ENCODE data around the gene EOMES. TPM values are rescaled to one million over a fixed set of nuclear protein-coding genes. Genes with fewer than 3 reads are reported as not detected.

The EOMES gene
- total and polyA plus RNA-seq, 2 of the 8 experiments (the other 6 are each of a cell fraction or from before 2014, with no cell fraction given), result 0.09 to 0.47 TPM

DNA sequence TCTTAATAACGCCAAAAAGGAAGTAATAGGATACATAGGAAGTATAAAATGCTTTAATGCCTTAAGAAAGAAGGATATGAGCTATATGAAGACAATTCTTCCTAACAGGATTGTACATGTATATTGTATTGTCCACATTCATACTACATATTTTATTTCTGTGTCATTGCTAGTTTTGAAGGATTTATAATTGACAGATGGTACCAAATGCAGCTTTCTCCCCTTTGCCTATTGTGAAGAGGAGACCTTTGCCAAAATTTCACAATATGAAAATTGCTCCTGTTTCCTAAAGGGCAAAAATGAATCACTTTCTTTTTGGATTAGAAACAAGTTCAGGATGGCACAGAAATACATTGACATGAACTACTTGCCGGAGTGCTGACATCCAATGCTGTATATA is 34.8 kb upstream of the EOMES start:
- H2BK20ac ChIP-seq (ENCODE audit: low read length), result no peak overlapping the region
- no peak overlapping the region for H3K18ac ChIP-seq (ENCODE audit: extremely low read depth, low read length)
- no peak overlapping the region for H3K4me2 ChIP-seq (ENCODE audit: insufficient read depth in 1 of 2, low read depth in 2 of 2, low read length in 2 of 2)
- H3K27ac ChIP-seq (ENCODE audit: low read depth, low read length), result no peak overlapping the region
- H4K8ac ChIP-seq (ENCODE audit: extremely low read depth, insufficient read depth, low read length), result no peak overlapping the region
- no peaks in the 10 kb centered on the region for H4K20me1 ChIP-seq (replicated peaks in 1 of 2; ENCODE audit: control insufficient read depth in 1 of 2, insufficient read depth in 2 of 2, low read length in 2 of 2)
- no peak overlapping the region for H4K91ac ChIP-seq (replicated peaks; ENCODE audit: insufficient read length, low read length)
- H2AK5ac ChIP-seq (ENCODE audit: low read depth, low read length), result no peak overlapping the region
- no peak overlapping the region for H2AFZ ChIP-seq (ENCODE audit: low read length)
- H2BK120ac ChIP-seq (replicated peaks; ENCODE audit: low read depth, low read length), result no peak overlapping the region
- peak overlapping the region in 1 of 4 experiments; percentile 34; a peak in 1 of 7 replicates for H3K9ac ChIP-seq (replicated peaks in 1 of 4; ENCODE audit: extremely low read depth in 1 of 4, low read depth in 3 of 4, low read length in 3 of 4)
- no peaks in the 10 kb centered on the region for H3K79me1 ChIP-seq (ENCODE audit: low read depth, low read length)
- H3K36me3 ChIP-seq (ENCODE audit: control insufficient read depth in 2 of 4, insufficient read depth in 4 of 4, low read length in 3 of 4), result no peaks in the 10 kb centered on the region
- no peak overlapping the region for H4K5ac ChIP-seq (ENCODE audit: insufficient read length, low read depth, low read length)
- WGBS, 2 experiments (ENCODE audit: extremely low coverage in 1 of 2, insufficient coverage in 1 of 2, insufficient read length in 1 of 2, insufficient replicate concordance in 2 of 2, low coverage in 1 of 2, low lambda C conversion rate in 2 of 2, missing lambda C conversion rate in 1 of 2), result 91% methylated on average over 2 of the region's 2 CpGs; no CpG with 5 or more reads in 1 of the 2 experiments
- no peak overlapping the region for H2BK12ac ChIP-seq (ENCODE audit: low read depth, low read length)
- no peak overlapping the region for H2BK5ac ChIP-seq (ENCODE audit: low read depth, low read length)
- no peaks in the 10 kb centered on the region for H3K9me3 ChIP-seq (ENCODE audit: insufficient read depth in 2 of 2, low read depth in 1 of 2, low read length in 1 of 2)
- H3K27me3 ChIP-seq (replicated peaks in 1 of 4; ENCODE audit: control insufficient read depth in 3 of 4, extremely low read depth in 1 of 4, insufficient read depth in 3 of 4, low read length in 3 of 4), result no peaks in the 10 kb centered on the region; a peak in 1 of 7 replicates
- no peak overlapping the region for H3K56ac ChIP-seq (replicated peaks; ENCODE audit: insufficient read length, low read depth, low read length)
- H2BK15ac ChIP-seq (ENCODE audit: low read length), result no peak overlapping the region
- TF ChIP-seq KDM1A (IDR thresholded peaks at IDR 0.05; ENCODE audit: borderline replicate concordance, low read length) (no peak), CHD1 (IDR thresholded peaks at IDR 0.05; ENCODE audit: low read depth, low read length) (no peak), CBX5 (IDR thresholded peaks at IDR 0.05; ENCODE audit: low read depth, low read length) (no peak), BCL11A (IDR thresholded peaks at IDR 0.05; ENCODE audit: low read depth in 2 of 2, low read length in 2 of 2) (no peak), CEBPB (IDR thresholded peaks at IDR 0.05; ENCODE audit: low read depth, low read length) (no peak), ZNF274 (IDR thresholded peaks at IDR 0.05; ENCODE audit: borderline replicate concordance, extremely low read depth, low read length) (no peak), FOSL1 (IDR thresholded peaks at IDR 0.05; ENCODE audit: insufficient read depth, low read depth, low read length) (no peak), MAFK (IDR thresholded peaks at IDR 0.05; ENCODE audit: low read depth, low read length) (no peak), RAD21 (IDR thresholded peaks at IDR 0.05 in 1 of 2, conservative IDR thresholded peaks at IDR 0.05 in 1 of 2; ENCODE audit: low read depth in 2 of 2, low read length in 2 of 2) (no peak)
- TF ChIP-seq, protein P1, sequence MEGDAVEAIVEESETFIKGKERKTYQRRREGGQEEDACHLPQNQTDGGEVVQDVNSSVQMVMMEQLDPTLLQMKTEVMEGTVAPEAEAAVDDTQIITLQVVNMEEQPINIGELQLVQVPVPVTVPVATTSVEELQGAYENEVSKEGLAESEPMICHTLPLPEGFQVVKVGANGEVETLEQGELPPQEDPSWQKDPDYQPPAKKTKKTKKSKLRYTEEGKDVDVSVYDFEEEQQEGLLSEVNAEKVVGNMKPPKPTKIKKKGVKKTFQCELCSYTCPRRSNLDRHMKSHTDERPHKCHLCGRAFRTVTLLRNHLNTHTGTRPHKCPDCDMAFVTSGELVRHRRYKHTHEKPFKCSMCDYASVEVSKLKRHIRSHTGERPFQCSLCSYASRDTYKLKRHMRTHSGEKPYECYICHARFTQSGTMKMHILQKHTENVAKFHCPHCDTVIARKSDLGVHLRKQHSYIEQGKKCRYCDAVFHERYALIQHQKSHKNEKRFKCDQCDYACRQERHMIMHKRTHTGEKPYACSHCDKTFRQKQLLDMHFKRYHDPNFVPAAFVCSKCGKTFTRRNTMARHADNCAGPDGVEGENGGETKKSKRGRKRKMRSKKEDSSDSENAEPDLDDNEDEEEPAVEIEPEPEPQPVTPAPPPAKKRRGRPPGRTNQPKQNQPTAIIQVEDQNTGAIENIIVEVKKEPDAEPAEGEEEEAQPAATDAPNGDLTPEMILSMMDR (IDR thresholded peaks at IDR 0.05; ENCODE audit: control extremely low read depth in 1 of 3, insufficient read depth in 1 of 3, low read depth in 1 of 3, low read length in 3 of 3), result no peak
- TF ChIP-seq, protein P2, sequence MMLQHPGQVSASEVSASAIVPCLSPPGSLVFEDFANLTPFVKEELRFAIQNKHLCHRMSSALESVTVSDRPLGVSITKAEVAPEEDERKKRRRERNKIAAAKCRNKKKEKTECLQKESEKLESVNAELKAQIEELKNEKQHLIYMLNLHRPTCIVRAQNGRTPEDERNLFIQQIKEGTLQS (IDR thresholded peaks at IDR 0.05; ENCODE audit: insufficient read depth, low read depth, low read length), result no peak
- no peak overlapping the region for H3K4ac ChIP-seq (replicated peaks; ENCODE audit: insufficient read length, low read depth, low read length)
- DNase-seq (ENCODE audit: low read depth in 1 of 2, low spot score in 2 of 2) (no peak), FAIRE-seq (no peak)
- H3K14ac ChIP-seq (ENCODE audit: insufficient read length), result no peak overlapping the region
- H3K4me3 ChIP-seq (ENCODE audit: extremely low read depth in 1 of 4, insufficient read depth in 2 of 4, low read depth in 3 of 4, low read length in 4 of 4), result no peak overlapping the region
- POLR2A ChIA-PET (ENCODE audit: partially characterized antibody), result no interaction called here
- H3K79me2 ChIP-seq (ENCODE audit: control insufficient read depth in 1 of 2, insufficient read depth in 2 of 2, low read length in 2 of 2), result no peaks in the 10 kb centered on the region
- no peak overlapping the region for H3K23ac ChIP-seq (ENCODE audit: insufficient read length)
- H3K23me2 ChIP-seq (ENCODE audit: low read depth, low read length), result no peaks in the 10 kb centered on the region
- CTCF ChIA-PET (ENCODE audit: partially characterized antibody), result interaction anchor here (0.6 to 2.7 kb wide), 7 partner anchors 9 to 70 kb away, joined by 3 to 9 read pairs (median 4); no protein-coding TSS in a partner anchor
- H3K4me1 ChIP-seq (replicated peaks in 1 of 4; ENCODE audit: control insufficient read depth in 3 of 4, insufficient read depth in 4 of 4, low read length in 3 of 4), result no peaks in the 10 kb centered on the region

Data from H1 (cell line).